Loucy (cell line): Measurements from ENCODE around the gene TTLL9.

ENCODE experiments used
- H2AFZ ChIP-seq: fragments of 200-600 bp; sonication (generic); 2 replicates; pipeline ENCODE4 v1.6.0; 2016; ENCODE audit warnings: antibody characterized with exemption, mild to moderate bottlenecking, low read length, moderate library complexity
- H3F3A ChIP-seq: fragments of 200-600 bp; 2 replicates; pipeline ENCODE4 v1.6.0; 2016; ENCODE audit warnings: antibody characterized with exemption, low read depth, mild to moderate bottlenecking
- H3K27me3 ChIP-seq: fragments of 200-600 bp; sonication (generic); 2 replicates; pipeline ENCODE4 v1.6.1; 2014; ENCODE audit warnings: low read length, mild to moderate bottlenecking; ENCODE audit not compliant: insufficient read depth, poor library complexity, severe bottlenecking
- H3K36me3 ChIP-seq: fragments of 200-600 bp; sonication (generic); 2 replicates; pipeline ENCODE4 v1.6.1; 2016; ENCODE audit warnings: low read length; ENCODE audit not compliant: insufficient read depth
- H3K4me1 ChIP-seq: fragments of 200-600 bp; sonication (generic); 2 replicates; pipeline ENCODE4 v1.5.1; 2014; ENCODE audit warnings: low read length, mild to moderate bottlenecking; ENCODE audit not compliant: insufficient read depth, poor library complexity, severe bottlenecking
- H3K4me2 ChIP-seq: fragments of 200-600 bp; sonication (generic); 2 replicates; pipeline ENCODE4 v1.6.0; 2014; ENCODE audit warnings: antibody characterized with exemption, low read length, low read depth, mild to moderate bottlenecking; ENCODE audit not compliant: poor library complexity, severe bottlenecking
- H3K4me3 ChIP-seq: fragments of 200-600 bp; sonication (generic); 2 replicates; pipeline ENCODE4 v1.5.1; 2014; ENCODE audit warnings: low read length, mild to moderate bottlenecking, mixed read lengths; ENCODE audit not compliant: poor library complexity, severe bottlenecking
- H3K79me2 ChIP-seq: fragments of 200-600 bp; sonication (generic); 2 replicates; pipeline ENCODE4 v1.6.1; 2014; ENCODE audit warnings: low read length; ENCODE audit not compliant: insufficient read depth
- H3K9ac ChIP-seq: fragments of 200-600 bp; sonication (generic); 2 replicates; pipeline ENCODE4 v1.6.0; 2014; ENCODE audit warnings: mild to moderate bottlenecking, low read depth, low read length, moderate library complexity; ENCODE audit not compliant: poor library complexity, severe bottlenecking
- H3K9me2 ChIP-seq: fragments of 200-600 bp; sonication (generic); replicated peaks from 2 replicates; pipeline ENCODE4 v1.6.1; 2016; ENCODE audit warnings: low read depth, low read length, mixed read lengths
- H3K9me3 ChIP-seq: fragments of 200-600 bp; sonication (generic); 2 replicates; pipeline ENCODE4 v1.6.1; 2014; ENCODE audit warnings: mild to moderate bottlenecking, antibody characterized with exemption, low read length, low read depth; ENCODE audit not compliant: insufficient read depth
- H4K20me1 ChIP-seq: fragments of 200-600 bp; sonication (generic); 2 replicates; pipeline ENCODE4 v1.6.0; 2014; ENCODE audit warnings: antibody characterized with exemption, low read length, mild to moderate bottlenecking; ENCODE audit not compliant: insufficient read depth, poor library complexity, severe bottlenecking
- CTCF ChIP-seq: fragments of 200-600 bp; sonication (generic); conservative IDR thresholded peaks from 2 replicates; pipeline ENCODE4 v1.5.1; 2014; ENCODE audit warnings: mild to moderate bottlenecking, antibody characterized with exemption, low read length
- EZH2phosphoT487 ChIP-seq: fragments of 200-600 bp; IDR thresholded peaks from 2 replicates; pipeline ENCODE4 v1.6.1; 2018; ENCODE audit warnings: antibody characterized with exemption, mild to moderate bottlenecking, moderate library complexity, borderline replicate concordance

TTLL9 gene

DNA sequence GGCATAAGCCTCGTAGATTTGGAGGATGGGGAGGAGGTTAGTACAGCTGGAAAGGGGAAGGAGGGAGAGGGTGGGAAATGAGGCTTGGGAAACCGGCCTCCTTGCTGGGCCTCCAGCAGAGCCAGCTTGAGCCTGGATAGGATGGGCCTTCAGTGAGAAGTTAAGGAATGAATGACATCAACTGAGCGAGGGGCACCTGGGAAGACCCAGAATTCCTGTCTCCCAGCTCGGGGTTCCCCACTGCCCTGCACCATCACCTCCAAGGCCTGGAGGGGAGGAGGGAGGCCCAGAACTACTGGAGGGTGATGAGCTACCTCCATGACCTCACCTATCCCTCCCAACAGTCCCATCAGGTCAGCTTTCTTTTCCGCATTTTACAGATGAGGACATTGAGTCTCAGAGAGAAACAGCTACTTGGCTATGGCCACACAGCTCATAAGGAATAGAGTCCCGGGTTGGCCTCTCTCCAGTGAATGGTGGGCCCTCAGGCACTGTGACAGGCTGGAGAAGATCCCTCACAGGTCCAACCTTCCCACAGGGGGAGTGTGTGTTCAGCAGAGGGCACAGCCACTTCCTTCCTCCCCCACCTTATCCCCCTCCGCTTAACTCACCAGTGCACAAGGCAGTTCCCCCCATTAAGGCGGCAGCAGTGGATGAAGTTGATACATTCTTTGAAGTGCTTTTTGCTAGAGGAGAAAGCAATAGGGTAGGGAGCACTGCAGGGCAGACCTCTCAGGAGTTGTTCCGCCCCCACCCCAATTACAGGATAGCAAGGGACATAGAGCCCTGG, 6.9 kb upstream of the TTLL9 start:
- Histone ChIP-seq H3K79me2 (no peaks in the 10 kb centered on the region), H2AFZ (no peak overlapping the region; the same call in 1 of the 2 replicates), H4K20me1 (no peaks in the 10 kb centered on the region), H3K27me3 (no peaks in the 10 kb centered on the region), H3K9ac (no peak overlapping the region), H3K4me2 (no peak overlapping the region), H3K36me3 (no peaks in the 10 kb centered on the region), H3K9me3 (no peaks in the 10 kb centered on the region), H3K4me3 (no peak overlapping the region), H3K9me2 (no peaks in the 10 kb centered on the region), H3K4me1 (peaks cover 22% of the 10 kb centered on the region), H3F3A (no peaks in the 10 kb centered on the region)
- TF ChIP-seq CTCF (no peak), EZH2phosphoT487 (no peak)

- Histone ChIP-seq H3K36me3 (no peaks in the 10 kb centered on the region), H3K27me3 (no peaks in the 10 kb centered on the region), H2AFZ (no peak overlapping the region), H3K4me3 (no peak overlapping the region), H3K4me1 (peaks cover 17% of the 10 kb centered on the region), H4K20me1 (no peaks in the 10 kb centered on the region), H3F3A (no peaks in the 10 kb centered on the region), H3K9me3 (no peaks in the 10 kb centered on the region), H3K4me2 (no peak overlapping the region), H3K9ac (no peak overlapping the region), H3K79me2 (no peaks in the 10 kb centered on the region), H3K9me2 (no peaks in the 10 kb centered on the region)
- TF ChIP-seq EZH2phosphoT487 (no peak), CTCF (no peak)
These were observed 5.7 kb upstream of the TTLL9 start for GRCh38 chr20:31864521-31865400.

GRCh38 chr20:31866221-31866620, 4.2 kb upstream of the TTLL9 start:
- TF ChIP-seq CTCF: no peak
- TF ChIP-seq EZH2phosphoT487: no peak

More at GRCh38 chr20:31866221-31866620, 4.2 kb upstream of the TTLL9 start:
- H3K9me3 ChIP-seq: no peaks in the 10 kb centered on the region
- no peaks in the 10 kb centered on the region for H3K36me3 ChIP-seq
- peaks cover 19% of the 10 kb centered on the region for H3K4me1 ChIP-seq
- H3K9me2 ChIP-seq: no peaks in the 10 kb centered on the region
- no peak overlapping the region for H3K4me3 ChIP-seq
- peaks cover 9% of the 10 kb centered on the region for H3K27me3 ChIP-seq
- no peak overlapping the region for H2AFZ ChIP-seq
- no peak overlapping the region for H3K9ac ChIP-seq
- no peaks in the 10 kb centered on the region for H4K20me1 ChIP-seq
- no peaks in the 10 kb centered on the region for H3K79me2 ChIP-seq
- H3F3A ChIP-seq: no peaks in the 10 kb centered on the region
- H3K4me2 ChIP-seq: no peak overlapping the region
